Measurements from ENCODE around the gene C19orf67.

Gene C19orf67

GRCh38 chr19:14085309-14085995 lies at the start of gene C19orf67:
TSS of gene C19orf67 (minus strand) at chr19:14085783. CDS start at chr19:14085627, 156 bp downstream.
- Histone ChIP-seq H3K9me3 (ENCODE audit: control insufficient read depth, insufficient read depth, low read depth, low read length) (no peaks in the 10 kb centered on the region), H3K4me1 (ENCODE audit: control insufficient read depth, insufficient read depth, low read length) (peaks cover 17% of the 10 kb centered on the region), H3K9ac (ENCODE audit: low read length) (peak within 1 kb of the TSS; percentile 57), H3K27me3 (ENCODE audit: control insufficient read depth, insufficient read depth, low read length) (peaks cover 14% of the 10 kb centered on the region), H3K36me3 (ENCODE audit: control insufficient read depth, insufficient read depth, low read length) (peaks cover 11% of the 10 kb centered on the region), H3K27ac (ENCODE audit: low read depth, low read length) (no peak within 1 kb of the TSS), H3K4me3 (ENCODE audit: low read depth, low read length) (peak within 1 kb of the TSS; percentile 63)

- peak overlapping the region; percentile 46 for H3K9ac ChIP-seq (ENCODE audit: low read length)
- peak overlapping the region; percentile 89 for H3K4me3 ChIP-seq (ENCODE audit: low read depth, low read length)
- H3K9me3 ChIP-seq (ENCODE audit: control insufficient read depth, insufficient read depth, low read depth, low read length), result no peaks in the 10 kb centered on the region
- no peaks in the 10 kb centered on the region for H3K27me3 ChIP-seq (ENCODE audit: control insufficient read depth, insufficient read depth, low read length)
- no peak overlapping the region for H3K27ac ChIP-seq (ENCODE audit: low read depth, low read length)
- peaks cover 8% of the 10 kb centered on the region for H3K4me1 ChIP-seq (ENCODE audit: control insufficient read depth, insufficient read depth, low read length)
- peaks cover 10% of the 10 kb centered on the region for H3K36me3 ChIP-seq (ENCODE audit: control insufficient read depth, insufficient read depth, low read length)
Measured at GRCh38 chr19:14135355-14135754, 49.8 kb upstream of the C19orf67 start.

GRCh38 chr19:14127929-14128509 lies 42.4 kb upstream of the C19orf67 start:
- Histone ChIP-seq H3K9ac (ENCODE audit: low read length) (no peak overlapping the region), H3K4me3 (ENCODE audit: low read depth, low read length) (no peak overlapping the region), H3K27me3 (ENCODE audit: control insufficient read depth, insufficient read depth, low read length) (no peaks in the 10 kb centered on the region), H3K36me3 (ENCODE audit: control insufficient read depth, insufficient read depth, low read length) (peaks cover 56% of the 10 kb centered on the region), H3K27ac (ENCODE audit: low read depth, low read length) (no peak overlapping the region), H3K4me1 (ENCODE audit: control insufficient read depth, insufficient read depth, low read length) (no peaks in the 10 kb centered on the region), H3K9me3 (ENCODE audit: control insufficient read depth, insufficient read depth, low read depth, low read length) (no peaks in the 10 kb centered on the region)

DNA sequence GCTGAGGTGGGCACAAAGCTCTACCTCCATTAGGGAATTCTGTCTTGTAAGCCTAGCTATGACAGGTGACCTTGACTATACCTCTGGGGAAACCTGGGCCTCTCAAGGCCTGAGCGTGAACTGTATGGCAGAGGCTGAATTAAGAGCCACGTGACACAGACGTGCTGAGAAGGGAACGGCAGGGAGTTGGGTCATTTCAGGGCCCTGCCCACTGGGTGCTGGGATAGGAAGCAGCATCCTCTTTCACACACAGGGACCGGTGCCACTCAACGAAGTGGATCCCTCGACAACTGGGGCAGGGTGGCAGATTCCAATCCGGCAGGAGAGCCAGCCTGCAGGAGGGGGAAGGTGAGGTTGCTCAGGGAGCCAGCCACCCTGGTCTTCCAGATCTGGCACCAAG lies 41.6 kb upstream of the C19orf67 start:
- Histone ChIP-seq H3K4me1 (ENCODE audit: control insufficient read depth, insufficient read depth, low read length) (no peaks in the 10 kb centered on the region), H3K4me3 (ENCODE audit: low read depth, low read length) (no peak overlapping the region), H3K36me3 (ENCODE audit: control insufficient read depth, insufficient read depth, low read length) (peaks cover 57% of the 10 kb centered on the region), H3K9ac (ENCODE audit: low read length) (no peak overlapping the region), H3K27ac (ENCODE audit: low read depth, low read length) (no peak overlapping the region), H3K9me3 (ENCODE audit: control insufficient read depth, insufficient read depth, low read depth, low read length) (no peaks in the 10 kb centered on the region), H3K27me3 (ENCODE audit: control insufficient read depth, insufficient read depth, low read length) (no peaks in the 10 kb centered on the region)

GRCh38 chr19:14122924-14123323 lies 37.3 kb upstream of the C19orf67 start:
- Histone ChIP-seq H3K9me3 (ENCODE audit: control insufficient read depth, insufficient read depth, low read depth, low read length) (no peaks in the 10 kb centered on the region), H3K36me3 (ENCODE audit: control insufficient read depth, insufficient read depth, low read length) (peaks cover 54% of the 10 kb centered on the region), H3K4me1 (ENCODE audit: control insufficient read depth, insufficient read depth, low read length) (peaks cover 10% of the 10 kb centered on the region), H3K27ac (ENCODE audit: low read depth, low read length) (no peak overlapping the region), H3K27me3 (ENCODE audit: control insufficient read depth, insufficient read depth, low read length) (no peaks in the 10 kb centered on the region), H3K4me3 (ENCODE audit: low read depth, low read length) (no peak overlapping the region), H3K9ac (ENCODE audit: low read length) (no peak overlapping the region)

DNA sequence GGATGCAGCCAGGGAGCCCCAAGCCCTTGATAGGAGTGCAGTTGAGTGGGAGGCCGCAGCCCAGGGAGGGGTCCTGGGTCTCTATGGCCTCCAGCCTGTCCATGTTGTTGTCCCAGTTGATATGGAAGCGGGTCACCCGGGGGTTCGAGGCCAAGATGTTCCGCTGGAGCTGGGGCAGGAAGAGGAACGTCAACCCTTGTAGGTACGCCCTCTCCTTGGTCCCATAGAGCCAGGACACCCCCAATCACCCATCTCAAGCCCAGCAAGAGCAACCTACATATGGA lies 34.9 kb upstream of the C19orf67 start:
- Histone ChIP-seq H3K9me3 (ENCODE audit: control insufficient read depth, insufficient read depth, low read depth, low read length) (no peaks in the 10 kb centered on the region), H3K27ac (ENCODE audit: low read depth, low read length) (no peak overlapping the region), H3K4me3 (ENCODE audit: low read depth, low read length) (no peak overlapping the region), H3K4me1 (ENCODE audit: control insufficient read depth, insufficient read depth, low read length) (peaks cover 16% of the 10 kb centered on the region), H3K36me3 (ENCODE audit: control insufficient read depth, insufficient read depth, low read length) (peaks cover 39% of the 10 kb centered on the region), H3K27me3 (ENCODE audit: control insufficient read depth, insufficient read depth, low read length) (no peaks in the 10 kb centered on the region), H3K9ac (ENCODE audit: low read length) (no peak overlapping the region)

DNA sequence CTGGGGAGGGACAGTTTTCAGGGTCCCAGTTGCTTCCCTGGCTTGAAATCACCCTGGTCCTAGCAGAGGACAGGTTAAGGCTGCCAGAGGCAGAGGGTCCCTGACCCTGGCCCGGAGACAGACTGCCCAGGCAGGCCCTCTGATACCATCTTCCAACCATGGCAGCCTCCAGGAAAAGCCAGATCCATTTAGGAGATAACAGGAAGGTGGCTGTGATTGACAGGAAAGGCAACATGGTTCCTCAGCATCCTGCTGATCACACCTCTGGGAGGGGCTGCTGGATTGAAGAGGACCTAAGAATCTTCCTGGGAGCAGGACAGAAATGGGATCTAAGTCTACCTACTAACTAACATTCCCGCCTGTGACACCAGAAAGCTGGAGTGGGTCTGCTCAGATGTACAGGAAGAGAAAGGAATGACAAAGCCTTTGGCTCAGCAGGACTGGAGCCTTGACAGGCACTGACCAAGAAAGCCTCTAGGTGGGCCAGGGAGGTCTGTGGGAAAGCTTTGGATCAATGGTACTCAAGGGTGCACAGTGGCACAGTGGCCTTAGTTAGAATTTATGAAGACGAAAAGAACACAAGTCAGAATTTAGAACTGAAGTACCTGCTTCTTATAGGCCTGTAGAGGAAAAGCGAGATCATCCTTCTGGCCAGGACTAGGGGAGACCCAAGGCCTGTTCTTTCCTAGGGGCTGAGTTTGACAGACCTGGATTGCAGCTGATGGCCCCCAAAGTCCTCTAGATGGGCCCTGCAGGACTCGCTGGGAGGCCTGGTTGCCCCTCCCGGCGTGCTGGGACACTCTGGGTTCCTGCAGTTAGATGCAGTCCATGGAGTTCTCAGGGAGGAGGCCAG lies 34.3 kb upstream of the C19orf67 start:
- Histone ChIP-seq H3K27ac (ENCODE audit: low read depth, low read length) (no peak overlapping the region), H3K4me3 (ENCODE audit: low read depth, low read length) (no peak overlapping the region), H3K9ac (ENCODE audit: low read length) (no peak overlapping the region), H3K36me3 (ENCODE audit: control insufficient read depth, insufficient read depth, low read length) (peaks cover 33% of the 10 kb centered on the region), H3K4me1 (ENCODE audit: control insufficient read depth, insufficient read depth, low read length) (peaks cover 16% of the 10 kb centered on the region), H3K9me3 (ENCODE audit: control insufficient read depth, insufficient read depth, low read depth, low read length) (no peaks in the 10 kb centered on the region), H3K27me3 (ENCODE audit: control insufficient read depth, insufficient read depth, low read length) (no peaks in the 10 kb centered on the region)

DNA sequence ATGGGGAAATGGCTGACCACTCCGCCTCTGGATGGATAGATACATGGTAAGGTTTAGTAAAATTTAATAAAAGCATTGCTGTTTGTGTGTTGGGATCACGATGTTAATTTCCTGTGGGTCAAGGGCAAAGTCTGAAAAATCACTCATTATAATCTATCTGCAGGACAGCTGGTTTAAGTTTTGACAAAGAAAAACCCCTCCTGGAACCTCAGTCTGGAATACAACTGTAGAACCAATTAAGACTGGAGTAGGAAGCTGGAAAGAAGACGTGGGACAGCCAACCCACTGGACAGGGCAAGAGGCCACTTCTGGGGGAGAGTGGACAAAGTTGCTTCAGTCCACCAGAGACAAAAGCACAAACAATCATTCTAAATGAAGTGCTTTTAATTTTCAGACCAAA lies 33.6 kb upstream of the C19orf67 start:
- Histone ChIP-seq H3K9me3 (ENCODE audit: control insufficient read depth, insufficient read depth, low read depth, low read length) (no peaks in the 10 kb centered on the region), H3K36me3 (ENCODE audit: control insufficient read depth, insufficient read depth, low read length) (peaks cover 26% of the 10 kb centered on the region), H3K27ac (ENCODE audit: low read depth, low read length) (no peak overlapping the region), H3K4me3 (ENCODE audit: low read depth, low read length) (peak overlapping the region; percentile 61), H3K9ac (ENCODE audit: low read length) (no peak overlapping the region), H3K4me1 (ENCODE audit: control insufficient read depth, insufficient read depth, low read length) (peaks cover 16% of the 10 kb centered on the region), H3K27me3 (ENCODE audit: control insufficient read depth, insufficient read depth, low read length) (no peaks in the 10 kb centered on the region)

DNA sequence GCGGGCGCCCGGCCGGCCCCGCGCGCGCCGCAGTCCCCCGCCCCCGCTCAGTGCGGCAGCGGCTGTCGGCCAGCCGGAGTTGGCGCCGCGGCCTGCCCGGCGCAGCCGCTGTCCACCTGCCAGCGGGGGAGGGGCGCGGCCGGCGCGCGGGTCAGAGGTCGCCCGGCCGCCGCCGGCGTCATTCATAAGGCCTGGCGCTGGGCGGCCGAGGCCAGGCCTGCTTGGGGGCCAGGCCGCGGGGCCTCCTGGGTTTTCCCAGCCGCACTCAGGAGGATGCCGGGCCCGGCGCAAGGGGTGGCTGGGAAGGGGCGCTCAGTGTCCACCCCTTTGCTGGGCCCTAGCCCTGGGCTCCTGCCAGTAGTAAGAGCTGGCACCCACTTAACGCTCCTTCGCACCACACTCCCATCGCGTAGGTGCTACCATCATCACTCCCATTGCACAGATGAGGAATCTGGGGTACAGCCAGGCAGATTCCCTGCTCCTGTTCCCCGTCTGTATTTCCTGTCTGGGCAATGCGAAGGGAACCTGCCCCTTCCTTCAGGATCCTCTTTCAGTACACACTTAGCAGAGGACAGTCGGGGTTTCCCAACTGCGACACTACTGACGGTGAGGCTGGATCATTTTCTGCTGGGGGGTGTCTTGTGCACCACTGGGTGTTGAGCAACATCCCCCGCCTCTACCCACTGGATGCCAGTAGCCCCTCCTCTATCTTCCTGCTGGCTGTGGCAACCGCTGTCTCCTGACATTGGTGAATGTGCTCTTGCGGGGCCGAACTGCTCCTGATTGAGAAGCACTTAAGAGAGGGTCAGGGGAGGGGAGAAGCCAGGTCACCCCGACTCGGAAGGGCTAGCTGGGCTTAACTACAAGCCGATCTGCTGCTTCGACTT lies 32.8 kb upstream of the C19orf67 start:
- peaks cover 19% of the 10 kb centered on the region for H3K4me1 ChIP-seq (ENCODE audit: control insufficient read depth, insufficient read depth, low read length)
- H3K9me3 ChIP-seq (ENCODE audit: control insufficient read depth, insufficient read depth, low read depth, low read length), result no peaks in the 10 kb centered on the region
- H3K27ac ChIP-seq (ENCODE audit: low read depth, low read length), result no peak overlapping the region
- H3K27me3 ChIP-seq (ENCODE audit: control insufficient read depth, insufficient read depth, low read length), result no peaks in the 10 kb centered on the region
- peak overlapping the region; percentile 72 for H3K9ac ChIP-seq (ENCODE audit: low read length)
- peak overlapping the region; percentile 61 for H3K4me3 ChIP-seq (ENCODE audit: low read depth, low read length)
- H3K36me3 ChIP-seq (ENCODE audit: control insufficient read depth, insufficient read depth, low read length), result peaks cover 21% of the 10 kb centered on the region

DNA sequence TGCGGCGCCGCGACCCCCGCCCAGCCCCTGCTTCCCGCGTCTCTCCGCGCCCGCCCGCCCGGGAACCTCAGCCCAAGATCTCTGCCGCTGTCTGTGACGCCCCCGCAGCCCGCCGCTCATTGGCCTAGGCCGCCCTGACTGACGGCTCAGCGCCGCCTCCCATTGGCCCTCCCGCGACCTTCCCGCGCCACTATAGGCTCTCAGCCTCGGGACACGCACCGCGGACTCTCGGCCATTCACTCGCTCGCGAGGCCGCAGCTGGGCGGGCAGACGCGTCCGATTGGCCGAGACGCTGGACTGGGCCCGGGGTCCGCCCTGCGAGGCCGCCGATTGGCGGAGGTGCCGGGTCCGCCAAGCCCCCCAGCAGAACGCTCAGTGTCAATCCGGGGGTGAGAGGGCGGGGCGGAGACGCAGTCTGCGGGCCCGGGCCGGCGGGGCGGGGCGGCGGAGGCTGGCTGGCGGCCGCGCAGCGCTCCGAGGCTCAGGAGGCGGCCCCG lies 32.1 kb upstream of the C19orf67 start, which contains the start of gene PRKACA:
Gene PRKACA, minus strand, starts transcription at position 95 of the 497 bp plus-strand sequence. CDS start 215 bp downstream, outside the sequence.
- Histone ChIP-seq H3K4me1 (ENCODE audit: control insufficient read depth, insufficient read depth, low read length) (peaks cover 26% of the 10 kb centered on the region), H3K9ac (ENCODE audit: low read length) (peak within 1 kb of the TSS; percentile 72), H3K27ac (ENCODE audit: low read depth, low read length) (no peak within 1 kb of the TSS), H3K9me3 (ENCODE audit: control insufficient read depth, insufficient read depth, low read depth, low read length) (no peaks in the 10 kb centered on the region), H3K4me3 (ENCODE audit: low read depth, low read length) (peak within 1 kb of the TSS; percentile 75), H3K36me3 (ENCODE audit: control insufficient read depth, insufficient read depth, low read length) (peaks cover 18% of the 10 kb centered on the region), H3K27me3 (ENCODE audit: control insufficient read depth, insufficient read depth, low read length) (no peaks in the 10 kb centered on the region)
